Inferior parietal cortex (tissue), 1 donor: Measurements from ENCODE around the gene ACVR1.

Experiments
- DNase-seq: peaks from one replicate; pipeline ENCODE4 v3.0.0-alpha.2; 2016; ENCODE audit errors: extremely low spot score

Gene ACVR1

DNA sequence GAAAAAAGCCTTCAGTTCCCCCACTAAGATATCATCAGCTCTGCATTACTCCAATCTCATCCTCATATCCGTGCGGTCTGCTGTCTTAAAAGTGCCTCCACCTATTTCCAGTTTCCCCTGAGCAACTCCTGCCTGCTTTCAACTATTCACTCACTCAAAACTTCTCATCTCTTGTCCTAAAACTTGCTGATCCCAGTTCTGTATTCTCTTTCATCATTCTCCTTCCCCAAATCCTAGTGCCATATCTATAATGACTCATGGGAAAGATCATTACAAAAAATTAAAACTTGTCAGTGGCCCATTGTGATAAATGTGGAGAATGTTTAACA lies 20.0 kb downstream of the ACVR1 start:
- no peak for DNase-seq

DNA sequence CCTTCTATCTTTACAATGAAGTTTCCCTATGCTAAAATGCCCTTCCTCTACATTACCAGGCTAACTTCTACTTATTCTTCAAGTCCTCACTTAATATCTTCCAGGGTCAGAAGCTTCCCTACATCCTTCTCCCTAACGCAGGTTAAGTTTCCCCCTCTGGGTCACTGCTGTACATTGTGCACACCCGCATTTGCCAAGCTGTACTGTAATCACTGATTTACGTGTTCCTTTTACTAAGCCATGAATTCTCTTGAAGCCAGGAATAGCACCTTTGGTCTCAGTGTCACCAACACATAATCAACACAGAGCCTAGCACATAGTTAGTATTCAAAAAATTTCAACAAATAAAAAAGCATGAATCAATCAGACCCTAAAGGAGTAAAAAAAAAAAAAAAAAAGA lies 22.3 kb downstream of the ACVR1 start:
- no peak for DNase-seq

DNA sequence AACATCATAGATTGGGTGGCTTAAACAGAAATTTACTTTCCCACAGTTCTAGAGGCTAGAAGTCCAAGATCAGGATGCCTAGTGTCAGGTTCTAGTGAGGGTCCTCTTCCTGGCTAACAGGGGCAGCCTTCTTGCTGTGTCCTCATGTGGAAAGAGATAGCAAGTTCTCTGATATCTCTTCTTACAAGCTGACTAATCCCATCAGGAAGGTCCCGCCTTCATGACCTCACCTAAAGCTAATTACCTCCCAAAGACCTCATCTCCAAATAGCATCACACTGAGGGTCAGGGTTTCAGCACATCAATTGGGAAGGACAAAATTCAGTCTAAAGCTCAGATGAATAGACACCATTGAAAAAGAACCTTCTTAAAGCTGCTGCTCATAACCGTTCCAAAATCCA lies 22.9 kb downstream of the ACVR1 start:
- no peak for DNase-seq

DNA sequence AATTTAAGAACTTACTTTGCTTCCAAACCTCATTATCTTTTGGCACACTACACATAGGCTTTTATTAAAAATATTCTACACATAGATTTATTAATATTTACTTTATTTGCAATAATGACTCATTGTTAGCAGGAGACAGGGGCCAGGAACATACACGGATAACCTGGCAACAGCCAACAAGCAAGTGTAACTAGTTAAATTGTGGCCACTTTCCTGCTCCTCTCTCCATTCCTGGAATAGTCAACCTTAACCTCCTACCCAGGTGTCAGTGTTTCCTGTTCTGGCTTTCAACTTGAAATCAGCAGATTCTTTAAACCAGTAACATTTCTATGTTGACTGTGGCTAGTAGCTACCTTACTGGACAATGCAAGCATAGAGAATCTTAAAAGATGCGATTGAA lies 26.5 kb downstream of the ACVR1 start:
- DNase-seq: no peak

DNA sequence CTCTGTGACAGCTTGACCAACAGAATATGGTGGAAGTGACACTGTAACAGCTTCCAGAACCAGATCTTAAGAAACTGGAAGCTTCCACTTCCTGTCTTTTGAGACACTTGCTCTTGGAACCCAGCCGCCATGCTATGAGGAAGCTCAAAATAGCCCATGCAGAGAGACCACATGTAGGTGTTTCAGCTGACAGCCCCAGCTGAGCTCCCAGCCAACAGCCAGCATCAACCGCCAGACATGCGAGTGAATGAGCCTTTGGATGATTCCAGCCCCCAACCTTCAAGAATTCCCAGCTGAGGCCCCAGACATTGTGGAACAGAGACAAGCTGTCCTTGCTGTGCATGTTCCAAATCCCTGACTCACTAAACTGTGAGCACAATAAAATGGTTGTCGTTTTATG lies 27.9 kb downstream of the ACVR1 start:
- no peak for DNase-seq

DNA sequence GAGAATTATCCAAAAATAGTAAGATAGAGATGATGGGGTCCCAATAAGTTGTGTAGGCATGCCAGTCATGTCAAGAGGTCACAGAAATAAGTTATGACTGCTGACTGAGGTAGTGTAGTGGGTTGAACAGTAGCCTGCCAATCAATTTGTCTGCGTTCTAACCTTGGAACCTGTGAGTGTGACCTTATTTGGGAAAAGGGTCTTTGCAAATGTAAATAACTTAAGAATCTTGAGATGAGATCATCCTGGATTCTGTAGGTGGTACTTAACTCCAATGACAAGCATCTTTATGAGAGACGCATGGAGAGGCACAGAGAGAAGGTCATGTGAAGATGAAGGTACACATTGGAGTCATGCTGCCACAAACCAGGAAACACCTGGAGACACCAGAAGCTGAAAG lies 31.0 kb downstream of the ACVR1 start:
- no peak for DNase-seq

DNA sequence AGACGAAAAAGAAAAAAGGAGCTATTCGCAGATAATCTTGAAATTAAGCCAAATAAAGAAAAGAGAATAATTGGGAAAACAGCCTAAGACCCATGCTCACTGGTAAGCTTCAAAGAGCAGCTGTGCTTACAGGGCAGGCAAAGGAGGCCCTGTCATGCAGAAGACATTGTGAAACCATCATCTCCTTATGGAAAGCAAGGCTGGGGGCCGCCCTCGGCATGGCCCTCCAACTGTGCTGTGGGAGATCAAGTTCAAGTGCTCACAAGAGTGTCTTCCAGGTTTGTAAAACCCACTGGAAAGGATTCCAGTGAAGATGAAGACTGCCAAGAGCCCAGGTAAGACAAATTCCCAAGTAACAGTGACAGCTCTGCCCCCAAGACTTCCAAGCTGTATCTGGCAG lies 32.2 kb downstream of the ACVR1 start:
- DNase-seq: no peak

DNA sequence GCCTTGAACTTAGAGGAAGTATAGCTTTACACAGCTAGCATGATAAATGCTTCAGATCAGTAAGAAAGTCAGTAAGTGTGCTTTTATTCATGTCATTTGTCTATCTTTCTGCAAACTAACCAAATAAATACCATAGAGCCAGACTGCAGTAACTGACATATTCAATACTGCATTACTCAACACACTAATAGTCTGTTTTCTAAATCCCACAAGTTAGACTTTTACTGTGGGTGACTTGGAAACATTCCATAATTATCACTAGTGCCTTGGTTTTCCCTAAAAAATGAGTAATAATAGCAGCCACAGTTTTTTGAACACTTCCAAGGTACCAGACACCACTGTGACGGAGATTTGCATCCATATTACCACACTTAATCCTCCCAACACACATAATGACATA lies 33.0 kb downstream of the ACVR1 start:
- DNase-seq: no peak

DNA sequence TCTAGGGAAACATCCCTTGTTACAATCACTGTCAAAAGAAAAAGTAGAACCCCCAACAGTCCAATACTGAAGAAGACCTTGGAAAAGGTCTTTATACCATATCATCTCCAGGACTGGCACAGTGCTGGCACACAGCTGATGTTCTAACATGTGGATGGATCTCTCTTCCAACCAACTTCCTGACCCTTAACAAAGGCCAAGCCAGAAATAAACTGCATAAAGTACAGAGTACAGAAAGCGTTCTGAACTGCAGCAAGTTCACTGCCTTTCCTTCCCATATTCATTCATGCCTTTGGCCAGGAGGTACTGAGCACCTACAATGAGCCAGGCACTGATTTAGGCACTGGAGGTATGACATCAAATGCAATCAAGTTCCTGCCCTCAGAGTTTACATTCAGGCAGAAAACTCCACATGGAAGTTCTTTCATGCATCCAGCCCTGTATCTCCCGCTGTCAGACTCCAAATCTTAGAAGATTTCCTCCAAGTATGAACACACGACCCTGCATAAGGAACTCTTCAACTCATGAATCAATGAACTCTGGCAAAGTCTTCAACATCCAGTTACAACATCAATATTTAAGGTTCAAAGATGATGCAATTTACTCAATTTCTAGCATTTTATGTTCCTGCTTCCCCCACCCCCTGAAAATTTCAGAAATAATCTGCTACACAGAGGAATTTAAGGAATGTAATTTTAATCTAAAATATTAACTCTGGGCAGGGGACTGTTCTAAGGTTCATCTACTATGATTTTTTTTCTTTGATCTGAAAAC lies 33.8 kb downstream of the ACVR1 start:
- DNase-seq: no peak

DNA sequence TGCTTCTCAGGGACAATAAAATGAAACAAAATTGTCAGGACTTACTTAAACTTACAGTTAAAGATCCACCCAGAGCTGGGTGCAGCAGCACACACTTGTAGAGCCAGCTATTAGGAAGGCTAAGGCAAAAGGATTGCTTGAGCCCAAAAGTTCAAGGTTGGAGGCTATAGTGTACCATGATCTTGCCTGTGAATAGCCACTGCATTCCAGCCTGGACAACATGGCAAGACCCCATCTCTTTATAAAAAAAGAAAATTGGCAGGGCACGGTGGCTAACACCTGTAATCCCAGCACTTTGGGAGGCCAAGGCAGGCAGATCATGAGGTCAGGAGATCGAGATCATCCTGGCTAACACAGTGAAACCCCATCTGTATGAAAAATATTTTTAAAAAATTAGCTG lies 34.6 kb downstream of the ACVR1 start:
- DNase-seq: no peak

DNA sequence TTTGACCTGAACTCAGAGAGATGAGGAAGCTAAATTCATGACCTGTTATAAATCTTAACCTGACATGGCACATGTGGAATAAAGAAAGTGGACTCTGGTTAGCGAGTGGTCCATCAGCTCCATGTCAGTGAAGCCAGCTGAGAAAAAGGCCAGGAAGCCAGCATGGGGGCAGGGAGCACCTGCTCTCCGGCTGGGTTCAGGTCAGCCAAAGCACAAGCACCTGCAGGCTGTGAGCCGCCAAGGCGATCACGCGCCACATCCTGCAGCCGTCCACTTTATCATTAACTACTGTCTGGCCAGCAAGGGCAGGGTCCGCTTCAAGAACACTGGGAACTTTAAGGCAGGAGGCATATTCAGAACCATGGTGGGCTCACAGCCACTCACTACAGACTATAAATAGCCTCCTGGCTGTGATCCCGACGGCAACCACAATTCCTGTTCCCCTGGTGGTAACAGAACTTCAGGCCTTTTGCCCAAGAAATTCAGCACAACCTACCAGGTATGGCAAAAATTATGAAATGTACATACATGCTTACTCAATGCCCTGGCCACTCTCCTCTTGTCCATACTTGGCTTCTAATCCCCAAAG lies 35.5 kb downstream of the ACVR1 start:
- DNase-seq: no peak

DNA sequence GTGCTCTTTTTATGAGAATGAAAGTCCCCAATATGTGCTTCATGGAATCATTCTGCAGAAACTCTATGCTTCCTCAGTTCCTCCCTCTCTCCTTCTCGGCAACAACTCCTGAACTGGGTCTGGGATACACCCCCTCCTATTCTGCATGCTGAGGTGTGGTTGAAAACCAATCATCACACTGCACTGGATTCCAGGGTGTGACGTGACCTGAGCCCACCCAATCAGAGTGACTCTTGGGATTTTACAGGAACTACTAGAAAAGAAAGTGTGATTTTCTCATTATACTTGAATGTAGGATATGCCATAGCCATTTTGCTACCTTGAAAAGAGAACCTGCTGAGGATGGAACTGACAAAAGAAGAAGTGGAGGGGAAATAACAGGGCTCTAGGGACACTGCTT lies 36.3 kb downstream of the ACVR1 start:
- no peak for DNase-seq

DNA sequence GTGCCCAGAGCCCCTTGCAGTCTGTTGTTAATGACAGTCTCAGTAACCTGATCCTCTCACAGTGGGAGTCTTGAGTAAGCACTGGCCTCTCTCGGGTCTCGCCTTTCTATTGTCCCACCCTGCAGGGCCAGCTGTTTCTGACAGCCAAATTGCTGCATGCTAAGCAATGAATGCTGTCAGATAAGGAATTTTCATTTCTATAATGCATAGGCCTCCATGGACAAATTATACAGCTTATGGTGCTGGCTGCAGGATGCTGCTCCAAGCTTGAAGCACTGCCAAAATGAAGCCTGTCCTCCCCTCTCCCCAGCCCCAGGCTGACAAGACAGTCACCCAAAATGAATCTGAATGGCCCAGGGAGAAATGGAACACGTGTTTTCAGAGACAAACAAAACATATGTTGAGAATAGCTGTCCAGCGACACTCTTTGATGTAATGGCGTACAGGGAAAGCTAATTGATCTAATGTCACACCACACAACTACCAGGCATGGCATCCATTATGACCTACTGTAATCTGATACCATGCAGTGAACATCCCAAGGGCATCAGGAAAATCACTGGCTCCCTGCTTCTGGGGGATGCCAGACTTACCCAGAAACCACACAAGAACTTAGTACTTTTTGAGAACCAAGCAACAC lies 36.8 kb downstream of the ACVR1 start:
- no peak for DNase-seq

DNA sequence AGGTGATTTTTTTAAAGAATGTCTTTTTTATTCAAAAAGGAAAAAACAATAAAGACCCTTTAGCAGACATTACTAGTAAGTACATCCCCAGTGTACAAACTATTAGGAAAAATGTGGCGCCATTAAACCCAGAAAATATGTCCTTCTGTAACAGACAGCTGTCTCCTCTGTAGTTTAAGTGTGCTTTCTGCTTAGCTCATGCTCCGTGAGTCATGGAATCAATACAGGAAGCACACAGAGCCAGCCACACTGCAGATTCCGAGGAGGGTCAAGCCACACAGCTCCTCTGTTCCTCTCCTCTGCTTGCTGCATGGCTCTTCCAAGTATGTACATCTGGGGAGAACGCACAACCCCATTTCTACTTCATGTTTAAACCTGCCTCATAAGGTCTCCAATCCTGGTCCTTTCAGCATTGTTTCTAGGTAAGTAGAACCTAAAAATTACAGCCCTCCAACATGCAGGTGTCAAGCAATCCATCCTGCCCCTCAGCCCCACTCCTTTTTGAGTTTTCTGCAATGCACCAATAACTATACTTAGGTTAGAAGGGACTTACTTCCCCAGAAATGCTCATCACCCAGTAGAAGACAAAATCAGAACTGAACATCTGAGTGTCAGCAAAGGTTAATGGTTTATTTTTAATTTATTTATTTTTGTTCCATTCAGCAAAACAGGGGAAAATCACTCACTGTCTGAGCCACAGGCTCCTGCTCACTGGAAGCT lies 37.5 kb downstream of the ACVR1 start:
- DNase-seq: peak; percentile 48

DNA sequence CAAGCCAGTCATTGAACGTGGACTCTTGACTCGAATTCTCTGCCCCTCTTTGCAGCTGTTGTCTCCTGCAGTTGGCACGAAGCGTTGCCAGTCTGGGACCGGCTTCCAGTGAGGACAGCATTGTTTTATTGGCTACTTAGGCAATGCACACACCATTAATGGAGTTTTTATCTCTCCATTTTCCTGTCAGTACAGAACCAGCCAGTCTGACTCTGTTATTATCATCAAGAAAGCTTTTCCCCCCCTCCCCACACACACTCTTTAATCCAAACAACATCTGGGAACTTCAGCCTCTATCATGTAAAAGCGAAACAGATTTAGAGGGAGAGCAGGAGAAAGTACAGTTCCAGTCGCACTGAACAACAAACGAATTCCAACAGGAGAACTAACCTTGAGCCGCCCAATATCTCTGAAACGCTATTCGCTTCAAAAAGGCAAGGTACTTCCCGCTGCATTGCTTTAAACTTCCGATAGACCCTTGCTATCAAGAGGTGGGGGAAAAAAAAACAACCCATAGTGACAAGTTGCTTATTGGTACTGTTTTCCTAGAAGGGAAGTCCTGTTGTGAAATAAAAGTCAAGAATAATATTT lies 38.2 kb downstream of the ACVR1 start:
- DNase-seq: peak; percentile 43

DNA sequence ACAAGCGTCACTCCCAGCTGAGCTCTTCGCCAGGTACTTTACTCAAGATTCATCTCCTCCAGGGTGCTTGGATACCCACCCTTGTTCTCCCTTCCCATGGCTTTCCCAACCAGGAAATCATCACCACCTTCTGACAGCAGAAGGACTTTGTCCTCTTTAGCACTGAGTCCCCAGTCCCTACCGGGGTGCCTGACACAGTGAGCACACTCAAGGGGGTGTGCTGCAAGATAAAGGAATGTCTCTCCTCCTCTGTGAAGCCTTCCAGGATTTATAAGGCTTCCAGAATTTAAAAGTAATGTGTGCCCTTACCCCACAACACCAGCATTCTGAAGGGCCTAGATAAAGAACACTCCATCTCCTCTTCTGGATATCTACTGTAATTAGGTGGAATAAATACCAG lies 39.6 kb downstream of the ACVR1 start:
- DNase-seq: no peak

DNA sequence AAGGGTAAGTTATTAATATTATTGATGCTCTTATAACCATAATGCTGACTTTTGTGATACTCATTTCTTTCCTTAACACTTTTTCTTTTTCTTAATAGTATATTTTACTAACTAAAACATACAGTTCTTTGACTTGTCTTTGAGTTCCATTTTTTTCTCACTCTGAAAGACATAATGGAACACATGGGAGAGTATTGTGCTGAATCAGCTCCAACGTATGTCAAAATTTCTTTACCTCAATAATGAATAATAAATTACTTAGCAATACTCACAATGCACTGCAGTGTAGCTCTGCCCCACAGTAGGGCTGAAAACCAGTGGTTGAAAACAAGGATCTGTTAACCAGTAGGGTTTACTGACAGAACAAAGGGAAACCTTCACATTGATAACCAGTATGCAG lies 40.7 kb downstream of the ACVR1 start:
- no peak for DNase-seq

DNA sequence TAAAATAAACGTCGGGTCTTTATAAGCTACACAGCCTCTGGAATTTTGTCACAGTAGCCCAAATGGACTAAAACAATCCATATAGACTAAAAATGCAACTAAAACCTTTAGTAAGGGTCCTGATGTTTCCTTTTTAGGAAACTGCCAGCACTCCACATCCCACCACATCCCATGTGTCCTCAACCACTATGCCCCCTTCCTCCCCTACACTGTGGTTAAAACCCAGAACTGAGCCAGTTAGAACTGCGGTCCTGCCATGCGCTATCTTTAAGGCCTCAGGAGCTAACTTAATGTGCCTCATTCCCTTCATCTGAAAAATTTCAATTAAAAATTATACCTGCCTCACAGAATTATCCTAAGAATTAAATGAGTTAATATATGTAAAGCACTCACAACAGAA lies 41.1 kb downstream of the ACVR1 start:
- no peak for DNase-seq

DNA sequence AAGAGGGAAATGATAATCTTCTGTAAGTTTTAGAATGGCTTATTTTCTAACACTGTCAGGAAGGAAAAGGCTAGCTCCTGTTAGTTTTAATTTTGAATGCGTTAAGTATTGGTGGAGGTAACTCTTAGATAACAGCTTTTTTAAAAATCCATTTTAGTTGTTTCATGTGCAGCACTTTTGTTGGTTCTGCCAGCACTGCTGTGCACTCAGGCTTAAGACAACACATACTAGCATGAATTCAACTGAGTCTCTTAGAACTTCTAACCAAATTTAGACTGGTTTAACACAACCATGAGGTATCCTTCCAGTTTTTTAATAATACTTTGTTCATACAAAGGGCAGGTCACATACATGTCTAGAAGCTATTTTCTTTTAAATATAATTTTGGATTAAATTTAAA lies 42.4 kb downstream of the ACVR1 start:
- no peak for DNase-seq

DNA sequence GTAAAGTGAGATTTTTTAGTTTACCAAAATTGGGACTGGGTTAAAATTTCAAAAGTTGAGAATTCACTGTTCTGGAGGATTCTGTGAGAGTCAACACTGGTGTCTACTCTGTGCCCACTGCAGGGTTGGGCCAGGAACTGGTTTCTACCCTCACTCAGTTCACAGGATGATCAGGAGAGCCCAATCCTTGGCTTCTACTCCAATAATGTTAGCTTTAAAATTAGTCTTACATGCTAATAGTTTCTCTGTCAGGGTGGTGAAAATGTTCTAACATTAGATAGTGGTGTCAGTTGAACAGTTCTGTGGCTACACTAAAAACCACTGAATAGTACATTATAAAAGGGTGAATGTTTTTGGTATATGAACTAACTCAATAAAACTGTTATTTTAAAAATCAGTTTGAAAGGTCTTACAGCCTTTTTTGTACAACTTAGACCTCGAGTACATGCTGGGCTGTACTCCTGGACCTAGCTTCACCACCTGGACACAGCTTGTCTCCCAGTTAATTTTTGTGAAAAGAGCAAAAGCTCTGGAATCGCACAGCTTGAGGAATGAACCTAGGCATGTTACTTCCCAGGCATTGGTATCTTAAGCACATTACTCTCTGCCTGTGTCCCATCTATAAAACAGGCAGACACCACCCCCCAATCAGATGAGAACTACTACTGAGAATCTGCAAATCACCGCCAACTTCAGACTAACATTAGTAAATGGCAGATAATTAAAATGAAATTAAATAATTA lies 44.4 kb downstream of the ACVR1 start:
- DNase-seq: no peak

DNA sequence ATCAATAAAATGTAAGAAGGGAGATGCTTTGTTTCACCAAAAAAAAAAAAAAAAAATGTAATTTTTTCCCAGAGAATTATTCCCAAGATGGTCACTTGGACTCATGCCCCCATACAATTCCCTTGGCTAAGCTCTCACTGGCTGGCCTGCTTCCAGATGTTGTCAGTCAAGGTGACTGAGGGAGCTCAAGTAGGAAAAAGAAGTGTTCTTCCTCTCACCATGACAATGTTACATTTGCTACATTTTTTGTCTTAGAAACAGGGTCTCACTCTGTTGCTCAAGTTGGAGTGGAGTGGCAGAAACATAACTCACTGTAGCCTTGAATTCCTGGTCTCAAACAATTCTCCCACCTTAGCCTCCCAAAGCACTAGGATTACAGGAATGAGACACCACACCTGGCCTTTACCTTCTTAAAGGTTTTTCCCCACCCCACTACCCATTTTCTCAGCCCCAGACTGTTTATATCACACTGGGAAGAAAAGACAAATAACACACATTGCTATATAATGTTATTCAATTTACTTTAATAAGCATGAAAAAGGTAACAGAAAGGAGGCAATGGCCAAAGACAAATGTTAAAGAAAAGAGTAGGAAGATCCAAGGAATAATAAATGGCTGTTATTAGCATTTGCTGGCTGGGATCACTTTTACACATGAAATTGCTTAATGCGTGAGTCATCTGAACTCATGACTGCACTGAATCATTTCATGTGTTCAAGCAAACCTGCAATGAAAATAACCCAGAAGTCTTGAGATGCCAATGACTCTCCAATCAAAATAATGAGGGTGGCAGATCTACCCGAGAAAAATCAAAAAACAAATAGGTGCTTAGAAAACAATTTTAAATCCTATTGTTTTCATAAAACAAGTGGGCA lies 45.2 kb downstream of the ACVR1 start:
- DNase-seq: no peak
